Upper lobe of left lung (tissue), 6 donors: ENCODE measurements around the gene TSPO. TPM values are rescaled to one million over a fixed set of nuclear protein-coding genes. Genes with fewer than 3 reads are reported as not detected.

ENCODE experiments used
- ATAC-seq, 2 donors: fragments of 200-7000 bp; cut with Tn5 transposase; one replicate each; pipeline ENCODE4 v1.9.1; 2022; ENCODE audit warnings: mild to moderate bottlenecking in 2 of 2, moderate library complexity in 2 of 2; ENCODE audit not compliant: low FRiP score in 2 of 2
- DNase-seq, 2 donors: peaks; one replicate each; pipeline ENCODE4 v3.0.0-alpha.2; 2019 to 2020
- H3K27ac ChIP-seq, 4 donors: fragments of 200-600 bp; sonication (generic); one replicate each; pipeline ENCODE4 v1.5.1; 2016 to 2019
- H3K27me3 ChIP-seq, 4 donors: fragments of 200-600 bp; sonication (generic); one replicate each; pipeline ENCODE4 v1.5.1; 2017 to 2019
- H3K36me3 ChIP-seq, 4 donors: fragments of 200-600 bp; sonication (generic); one replicate each; pipeline ENCODE4 v1.5.1; 2016 to 2019
- H3K4me1 ChIP-seq, 4 donors: fragments of 200-600 bp; sonication (generic); one replicate each; pipeline ENCODE4 v1.5.1; 2018 to 2019
- H3K4me3 ChIP-seq, 4 donors: fragments of 200-600 bp; sonication (generic); one replicate each; pipeline ENCODE4 v1.5.1; 2017 to 2019; ENCODE audit warnings: mild to moderate bottlenecking in 2 of 4, moderate library complexity in 1 of 4
- H3K9me3 ChIP-seq, 4 donors: fragments of 200-600 bp; sonication (generic); one replicate each; pipeline ENCODE4 v1.5.1; 2018 to 2019
- EP300 ChIP-seq, 4 donors: sonication (generic); formaldehyde crosslinking; IDR thresholded peaks; one replicate each; pipeline ENCODE4 v1.5.1; 2017; ENCODE audit warnings: antibody characterized with exemption in 4 of 4, control low read depth in 2 of 4
- POLR2A ChIP-seq, 4 donors: fragments of 450-650 bp; IDR thresholded peaks; one replicate each; pipeline ENCODE4 v1.5.1; 2016 to 2017; ENCODE audit warnings: antibody characterized with exemption in 4 of 4, mild to moderate bottlenecking in 2 of 4
- POLR2AphosphoS5 ChIP-seq, 2 donors: sonication (generic); formaldehyde crosslinking; IDR thresholded peaks; one replicate each; pipeline ENCODE4 v1.5.1; 2017; ENCODE audit warnings: antibody characterized with exemption in 2 of 2
- WGBS, 2 donors: methylation state at CpG; one replicate each; pipeline ENCODE4 v1.1.5; 2017 to 2018; 5-methylcytosine and 5-hydroxymethylcytosine counted together
- total RNA-seq, 6 donors: library from RNA; depleted of rRNA in 4 of 6; stranded (reverse); fragments of >200 nt in 4 of 6; gene quantifications; one replicate each; pipeline versions ENCODE4 v1.1.0 to v1.2.1, GENCODE V29; 2016 to 2021
- TF ChIP-seq, protein P1 (sequence below), 6 experiments: fragments of 450-650 bp in 4 of 6; fragments of 200-600 bp in 2 of 6; sonication (generic) in 2 of 6; IDR thresholded peaks; one replicate each; pipeline ENCODE4 v1.5.1; 2016 to 2019; ENCODE audit warnings: antibody characterized with exemption in 6 of 6
- donor health status: DM: no; HTN: no; CAD: no; lungs with moderate emphysema.
- donor health status: DM: no; HTN: yes; CAD: no; lungs with severe emphysema.

TSPO gene
- total RNA-seq, 6 donors from 2014 or later, result 127 to 426 (median 315) TPM

DNA sequence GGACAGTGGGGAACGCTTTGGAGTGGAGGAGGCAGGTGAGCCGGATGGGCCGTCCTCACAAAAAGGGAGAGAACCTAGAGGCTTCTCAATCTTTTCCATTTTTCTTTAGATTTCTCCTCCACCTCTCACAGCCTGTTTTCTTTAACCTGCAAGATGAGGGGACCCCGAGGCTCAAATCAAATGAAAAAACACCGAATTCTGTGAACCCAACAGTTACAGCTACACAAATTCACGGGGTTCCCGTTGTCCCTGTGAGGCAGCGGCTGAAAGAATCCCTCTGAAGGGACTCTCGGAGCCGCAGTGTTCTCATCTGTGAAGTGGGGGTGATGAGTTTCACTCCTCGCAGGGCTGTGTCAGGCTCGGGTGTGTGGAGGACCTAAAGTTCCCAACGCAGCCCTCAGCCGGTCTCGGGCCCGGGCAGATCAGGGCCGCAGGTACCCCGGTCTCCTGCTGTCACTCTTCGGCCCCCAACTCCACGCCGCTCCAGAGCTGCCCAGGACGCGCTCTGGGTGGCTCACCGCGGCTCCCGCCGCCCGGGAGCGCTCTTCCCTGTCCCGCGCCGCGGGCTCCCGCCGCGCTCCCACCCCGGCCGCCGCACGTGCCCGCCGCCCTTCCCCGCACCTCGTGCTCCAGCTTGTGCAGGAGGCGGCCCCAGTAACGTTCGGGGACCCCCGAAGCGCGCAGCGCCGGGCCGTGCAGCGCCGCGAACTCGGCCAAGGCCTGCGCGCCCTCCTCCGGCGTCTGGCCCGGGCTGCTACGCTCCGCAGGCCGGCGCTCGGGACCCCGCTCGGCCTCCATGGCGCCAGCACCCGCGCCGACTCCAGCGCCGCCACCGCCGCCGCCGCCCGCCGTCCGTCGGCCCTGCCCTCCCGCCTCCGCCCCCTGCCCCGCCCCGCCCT lies 35.2 kb downstream of the TSPO start, which contains the start of gene TTLL12:
Gene TTLL12, minus strand, starts transcription at position 863 of the 899 bp plus-strand sequence. Its CDS starts 65 bp downstream, at position 798.
- DNase-seq (peak; percentile 62 to 94), ATAC-seq (peak in 1 of 2 donors; percentile 70)
- Histone ChIP-seq H3K4me1 (peaks cover 13 to 32% (median 17%) of the 10 kb centered on the region in 4 donors), H3K4me3 (peak within 1 kb of the TSS; percentile 58 to 97 (median 80)), H3K27me3 (no peaks in the 10 kb centered on the region), H3K27ac (peak within 1 kb of the TSS; percentile 87 to 95 (median 89)), H3K9me3 (no peaks in the 10 kb centered on the region), H3K36me3 (peaks cover 0 to 4% (median 1%) of the 10 kb centered on the region in 4 donors)
- 1 to 2% methylated on average over 31 to 37 of the region's 87 CpGs for WGBS, 2 donors
- TF ChIP-seq EP300 (IDR thresholded peaks at IDR 0.05), result no peak
- TF ChIP-seq POLR2AphosphoS5 (IDR thresholded peaks at IDR 0.05), result no peak
- TF ChIP-seq, protein P1, sequence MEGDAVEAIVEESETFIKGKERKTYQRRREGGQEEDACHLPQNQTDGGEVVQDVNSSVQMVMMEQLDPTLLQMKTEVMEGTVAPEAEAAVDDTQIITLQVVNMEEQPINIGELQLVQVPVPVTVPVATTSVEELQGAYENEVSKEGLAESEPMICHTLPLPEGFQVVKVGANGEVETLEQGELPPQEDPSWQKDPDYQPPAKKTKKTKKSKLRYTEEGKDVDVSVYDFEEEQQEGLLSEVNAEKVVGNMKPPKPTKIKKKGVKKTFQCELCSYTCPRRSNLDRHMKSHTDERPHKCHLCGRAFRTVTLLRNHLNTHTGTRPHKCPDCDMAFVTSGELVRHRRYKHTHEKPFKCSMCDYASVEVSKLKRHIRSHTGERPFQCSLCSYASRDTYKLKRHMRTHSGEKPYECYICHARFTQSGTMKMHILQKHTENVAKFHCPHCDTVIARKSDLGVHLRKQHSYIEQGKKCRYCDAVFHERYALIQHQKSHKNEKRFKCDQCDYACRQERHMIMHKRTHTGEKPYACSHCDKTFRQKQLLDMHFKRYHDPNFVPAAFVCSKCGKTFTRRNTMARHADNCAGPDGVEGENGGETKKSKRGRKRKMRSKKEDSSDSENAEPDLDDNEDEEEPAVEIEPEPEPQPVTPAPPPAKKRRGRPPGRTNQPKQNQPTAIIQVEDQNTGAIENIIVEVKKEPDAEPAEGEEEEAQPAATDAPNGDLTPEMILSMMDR (IDR thresholded peaks at IDR 0.05), result peak in 1 of 6 experiments; percentile 29
- TF ChIP-seq POLR2A (IDR thresholded peaks at IDR 0.05), result peak in 3 of 4 donors; percentile 29 to 73 (median 37)

DNA sequence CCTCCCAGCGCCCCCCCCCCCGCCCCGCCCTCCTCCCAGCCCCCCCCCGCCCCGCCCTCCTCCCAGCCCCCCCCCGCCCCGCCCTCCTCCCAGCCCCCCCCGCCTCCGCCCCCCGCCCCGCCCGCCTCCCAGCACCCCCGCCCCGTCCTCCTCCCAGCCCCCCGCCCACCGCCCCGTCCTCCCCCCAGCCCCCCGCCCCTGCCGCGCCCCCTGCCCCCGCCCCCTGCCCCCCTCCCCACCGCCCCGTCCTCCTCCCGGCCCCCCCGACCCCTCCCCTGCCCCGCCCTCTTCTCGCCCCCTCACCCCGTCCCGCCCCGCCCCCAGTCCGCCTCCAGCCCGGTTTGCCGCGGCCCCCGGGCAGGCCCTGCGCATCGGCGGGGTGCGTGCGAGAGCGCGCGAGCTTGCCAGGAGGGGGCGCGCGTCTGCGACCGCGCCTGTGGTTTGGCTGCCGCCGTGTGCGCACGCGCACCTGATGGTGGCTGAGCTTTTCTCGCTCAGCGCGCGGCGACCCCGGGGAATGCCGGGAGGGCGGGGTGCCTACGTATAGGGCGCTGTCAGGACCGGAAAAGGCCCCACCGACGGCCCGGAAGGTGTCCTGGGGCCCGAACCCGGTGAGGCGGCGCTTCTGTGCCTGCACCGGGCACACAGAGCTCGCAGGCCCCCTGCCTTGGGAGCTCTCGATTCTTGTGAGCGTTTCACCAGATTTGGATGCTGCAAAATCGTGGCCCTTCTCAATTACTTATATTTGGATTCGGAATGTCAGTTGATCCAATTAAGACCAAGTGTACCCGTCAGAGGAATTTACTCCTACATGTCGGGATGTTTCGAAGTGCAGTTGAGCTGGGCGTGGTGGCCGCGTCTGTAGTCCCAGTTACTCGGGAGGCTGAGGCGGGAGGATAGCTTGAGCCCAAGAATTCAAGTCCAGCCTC lies 36.1 kb downstream of the TSPO start:
- Histone ChIP-seq H3K27me3 (no peaks in the 10 kb centered on the region), H3K27ac (peak overlapping the region; percentile 87 to 95 (median 89)), H3K36me3 (peaks cover 0 to 4% (median 1%) of the 10 kb centered on the region in 4 donors), H3K4me1 (peaks cover 13 to 32% (median 14%) of the 10 kb centered on the region in 4 donors), H3K4me3 (peak overlapping the region in 3 of 4 donors; percentile 66 to 97 (median 93)), H3K9me3 (no peaks in the 10 kb centered on the region)
- peak in 3 of 4 donors; percentile 41 to 76 (median 47) for TF ChIP-seq POLR2A (IDR thresholded peaks at IDR 0.05)
- peak; percentile 66 to 69 for TF ChIP-seq POLR2AphosphoS5 (IDR thresholded peaks at IDR 0.05)
- TF ChIP-seq EP300 (IDR thresholded peaks at IDR 0.05), result peak in 1 of 4 donors; percentile 60
- TF ChIP-seq, protein P1 (IDR thresholded peaks at IDR 0.05), result peak; percentile 59 to 96 (median 88)
- WGBS, 2 donors, result 8 to 18% methylated on average over 20 to 36 of the region's 86 CpGs
- DNase-seq (peak; percentile 96 to 99), ATAC-seq (peak; percentile 95 to 96)

DNA sequence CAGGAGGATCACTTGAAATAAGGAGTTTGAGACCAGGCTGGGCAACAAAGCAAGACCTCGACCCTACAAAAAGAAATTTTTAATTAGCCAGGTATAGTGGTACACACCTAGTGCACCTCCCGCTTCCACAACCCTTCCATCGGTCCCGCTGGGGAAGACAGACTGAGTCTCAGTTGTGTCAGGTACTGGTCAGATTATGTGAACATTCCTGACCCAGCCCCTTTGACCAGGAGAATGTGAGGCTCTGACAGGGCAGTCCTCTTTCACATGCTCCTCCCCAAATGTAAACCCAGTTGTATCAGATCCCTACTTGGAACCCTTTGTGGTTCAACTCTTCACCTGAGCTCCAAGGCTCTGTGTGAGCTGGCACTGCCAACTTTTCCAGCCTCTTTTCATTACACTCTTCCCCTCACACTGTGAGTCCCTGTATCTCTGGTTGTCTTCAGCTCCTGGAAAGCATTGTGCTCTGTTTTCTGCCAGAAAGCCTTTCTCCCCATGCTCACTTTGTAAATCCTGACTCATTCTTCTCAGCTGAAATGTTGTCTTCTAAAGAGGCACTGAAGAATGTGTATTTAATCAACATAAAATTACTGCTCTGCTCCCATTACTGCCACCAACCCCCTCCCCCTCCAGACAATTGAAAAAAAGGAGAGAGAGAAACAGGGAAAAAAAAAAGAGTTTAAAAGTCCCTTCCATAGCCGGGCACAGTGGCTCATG lies 37.6 kb downstream of the TSPO start:
- WGBS, 2 donors, result 94 to 95% methylated on average over 5 of the region's 5 CpGs
- Histone ChIP-seq H3K27me3 (no peaks in the 10 kb centered on the region), H3K4me1 (peaks cover 13 to 27% (median 14%) of the 10 kb centered on the region in 4 donors), H3K9me3 (no peaks in the 10 kb centered on the region), H3K4me3 (no peak overlapping the region), H3K36me3 (no peaks in the 10 kb centered on the region), H3K27ac (no peak overlapping the region)
- ATAC-seq (no peak), DNase-seq (no peak)
- TF ChIP-seq EP300 (IDR thresholded peaks at IDR 0.05), result no peak
- TF ChIP-seq, protein P1 (IDR thresholded peaks at IDR 0.05), result no peak

DNA sequence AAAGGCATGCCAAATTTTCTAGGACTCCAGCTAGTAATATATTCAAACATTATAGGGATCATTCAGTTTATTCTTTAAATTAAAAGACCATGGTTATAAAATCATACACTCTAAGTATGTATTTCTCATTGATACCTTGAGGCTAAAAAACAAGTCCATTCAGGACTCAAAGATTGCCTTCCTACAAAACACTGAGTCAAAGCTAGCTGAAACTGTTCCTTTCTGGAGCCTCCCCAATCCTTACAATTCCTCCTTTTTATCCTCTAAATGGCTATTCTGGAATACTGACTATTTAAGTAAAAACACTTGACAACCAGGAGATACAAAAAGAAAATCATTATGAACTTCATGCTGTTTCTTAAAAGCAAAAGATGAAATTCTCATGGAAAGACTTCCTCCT lies 40.5 kb downstream of the TSPO start:
- TF ChIP-seq POLR2AphosphoS5 (IDR thresholded peaks at IDR 0.05) (no peak), EP300 (IDR thresholded peaks at IDR 0.05) (no peak), POLR2A (IDR thresholded peaks at IDR 0.05) (no peak)
- TF ChIP-seq, protein P1 (IDR thresholded peaks at IDR 0.05), result no peak
- no peak overlapping the region for H3K27ac ChIP-seq
- H3K27me3 ChIP-seq, result no peaks in the 10 kb centered on the region
- H3K9me3 ChIP-seq, result no peaks in the 10 kb centered on the region
- DNase-seq (no peak), ATAC-seq (no peak)
- peaks cover 0 to 6% (median 0%) of the 10 kb centered on the region in 4 donors for H3K4me1 ChIP-seq
- no peak overlapping the region for H3K4me3 ChIP-seq
- no peaks in the 10 kb centered on the region for H3K36me3 ChIP-seq
